ENCODE measurements around the gene ZNF605.

ZNF605 gene

GRCh38 chr12:132881818-132882217 lies 74.3 kb downstream of the ZNF605 start:
- TF ChIP-seq FOXP2 (optimal IDR thresholded peaks at IDR 0.05; ENCODE audit: borderline replicate concordance, extremely low read depth, extremely low read length, insufficient read depth) (no peak), POLR2AphosphoS5 (IDR thresholded peaks at IDR 0.05; ENCODE audit: low read depth, low read length) (no peak), REST (IDR thresholded peaks at IDR 0.05; ENCODE audit: insufficient read depth in 1 of 2, low read depth in 2 of 2, low read length in 2 of 2) (no peak), TAF1 (IDR thresholded peaks at IDR 0.05; ENCODE audit: borderline replicate concordance, insufficient read depth, low read length) (no peak)

GRCh38 chr12:132874175-132874574 lies 81.9 kb downstream of the ZNF605 start:
- TF ChIP-seq REST (IDR thresholded peaks at IDR 0.05; ENCODE audit: insufficient read depth in 1 of 2, low read depth in 2 of 2, low read length in 2 of 2), result no peak
- no peak for TF ChIP-seq TAF1 (IDR thresholded peaks at IDR 0.05; ENCODE audit: borderline replicate concordance, insufficient read depth, low read length)
- TF ChIP-seq FOXP2 (optimal IDR thresholded peaks at IDR 0.05; ENCODE audit: borderline replicate concordance, extremely low read depth, extremely low read length, insufficient read depth), result no peak
- TF ChIP-seq SIN3A (IDR thresholded peaks at IDR 0.05; ENCODE audit: borderline replicate concordance, insufficient read depth, low read length), result no peak
- TF ChIP-seq POLR2AphosphoS5 (IDR thresholded peaks at IDR 0.05; ENCODE audit: low read depth, low read length), result no peak

GRCh38 chr12:132873724-132874123 lies 82.4 kb downstream of the ZNF605 start:
- TF ChIP-seq FOXP2 (optimal IDR thresholded peaks at IDR 0.05; ENCODE audit: borderline replicate concordance, extremely low read depth, extremely low read length, insufficient read depth) (no peak), REST (IDR thresholded peaks at IDR 0.05; ENCODE audit: insufficient read depth in 1 of 2, low read depth in 2 of 2, low read length in 2 of 2) (no peak), TAF1 (IDR thresholded peaks at IDR 0.05; ENCODE audit: borderline replicate concordance, insufficient read depth, low read length) (no peak), POLR2AphosphoS5 (IDR thresholded peaks at IDR 0.05; ENCODE audit: low read depth, low read length) (no peak), SIN3A (IDR thresholded peaks at IDR 0.05; ENCODE audit: borderline replicate concordance, insufficient read depth, low read length) (no peak)

GRCh38 chr12:132872975-132873421 lies 83.1 kb downstream of the ZNF605 start:
- TF ChIP-seq REST (IDR thresholded peaks at IDR 0.05; ENCODE audit: insufficient read depth in 1 of 2, low read depth in 2 of 2, low read length in 2 of 2) (no peak), TAF1 (IDR thresholded peaks at IDR 0.05; ENCODE audit: borderline replicate concordance, insufficient read depth, low read length) (no peak), POLR2AphosphoS5 (IDR thresholded peaks at IDR 0.05; ENCODE audit: low read depth, low read length) (no peak), SIN3A (IDR thresholded peaks at IDR 0.05; ENCODE audit: borderline replicate concordance, insufficient read depth, low read length) (no peak), FOXP2 (optimal IDR thresholded peaks at IDR 0.05; ENCODE audit: borderline replicate concordance, extremely low read depth, extremely low read length, insufficient read depth) (no peak)

Data from PFSK-1 (cell line).